Liver (tissue), 9 donors: ENCODE measurements around the gene GAS2L1. TPM values are rescaled to one million over a fixed set of nuclear protein-coding genes. Genes with fewer than 3 reads are reported as not detected.

Source experiments
- DNase-seq: peaks from one replicate; pipeline ENCODE4 v3.0.0-alpha.2; 2017; ENCODE audit warnings: low spot score
- H3K27ac ChIP-seq, 2 donors: one replicate each; pipeline ENCODE4 v1.7.0; 2013; ENCODE audit warnings: inconsistent platforms in 2 of 2, low read length in 2 of 2, control low read depth in 1 of 2, low read depth in 1 of 2, mild to moderate bottlenecking in 1 of 2
- H3K27me3 ChIP-seq, 4 donors: one replicate each; pipeline versions ENCODE4 v1.6.1 to v1.7.0; 2013; ENCODE audit warnings: low read length in 3 of 4, inconsistent platforms in 1 of 4, mild to moderate bottlenecking in 1 of 4, moderate library complexity in 1 of 4; ENCODE audit not compliant: control insufficient read depth in 4 of 4, insufficient read depth in 4 of 4
- H3K36me3 ChIP-seq, 4 donors: one replicate each; pipeline versions ENCODE4 v1.6.1 to v1.7.0; 2013; ENCODE audit warnings: low read length in 3 of 4, mild to moderate bottlenecking in 3 of 4, low read depth in 1 of 4, moderate library complexity in 1 of 4; ENCODE audit not compliant: control insufficient read depth in 4 of 4, insufficient read depth in 3 of 4
- H3K4me1 ChIP-seq, 4 donors: one replicate each; pipeline versions ENCODE4 v1.6.1 to v1.7.0; 2013; ENCODE audit warnings: low read length in 3 of 4, mild to moderate bottlenecking in 3 of 4, moderate library complexity in 1 of 4; ENCODE audit not compliant: control insufficient read depth in 4 of 4, insufficient read depth in 4 of 4
- H3K4me3 ChIP-seq, 3 donors: one replicate each; pipeline versions ENCODE4 v1.6.1 to v1.7.0; 2013; ENCODE audit warnings: low read length in 3 of 3, control low read depth in 1 of 3, low read depth in 1 of 3, mild to moderate bottlenecking in 1 of 3
- H3K9ac ChIP-seq, 2 donors: one replicate each; pipeline ENCODE4 v1.7.0; 2013; ENCODE audit warnings: low read length in 2 of 2, mild to moderate bottlenecking in 2 of 2, moderate library complexity in 2 of 2, control low read depth in 1 of 2, low read depth in 1 of 2
- H3K9me3 ChIP-seq, 4 donors: one replicate each; pipeline versions ENCODE4 v1.6.1 to v1.7.0; 2013; ENCODE audit warnings: low read length in 3 of 4; ENCODE audit not compliant: control insufficient read depth in 4 of 4
- CTCF ChIP-seq: fragments of 150-350 bp; IDR thresholded peaks from 2 replicates; pipeline ENCODE4 v1.5.1; 2017; ENCODE audit warnings: improper control_type of control experiment, low read depth, low read length; ENCODE audit not compliant: missing input control
- EGR1 ChIP-seq, 2 donors: IDR thresholded peaks; 2 replicates each; pipeline ENCODE4 v1.6.1; 2016 to 2018; ENCODE audit warnings: antibody characterized with exemption in 2 of 2, low read depth in 2 of 2
- FOXA1 ChIP-seq: IDR thresholded peaks from 2 replicates; pipeline ENCODE4 v1.6.1; 2016; ENCODE audit warnings: antibody characterized with exemption
- FOXA2 ChIP-seq: IDR thresholded peaks from 2 replicates; pipeline ENCODE4 v1.6.1; 2016; ENCODE audit warnings: antibody characterized with exemption
- GABPA ChIP-seq, 2 donors: IDR thresholded peaks in 1 of 2; conservative IDR thresholded peaks in 1 of 2; 2 replicates each; pipeline ENCODE4 v1.6.1; 2016; ENCODE audit warnings: antibody characterized with exemption in 2 of 2, mild to moderate bottlenecking in 1 of 2, moderate library complexity in 1 of 2
- HNF4A ChIP-seq, 2 donors: conservative IDR thresholded peaks; 2 replicates each; pipeline ENCODE4 v1.6.1; 2016; ENCODE audit warnings: antibody characterized with exemption in 2 of 2, mild to moderate bottlenecking in 2 of 2
- HNF4G ChIP-seq: IDR thresholded peaks from 2 replicates; pipeline ENCODE4 v1.6.1; 2016; ENCODE audit warnings: antibody characterized with exemption
- JUND ChIP-seq, 2 donors: IDR thresholded peaks; 2 replicates each; pipeline ENCODE4 v1.6.1; 2016; ENCODE audit warnings: antibody characterized with exemption in 2 of 2
- NR2F2 ChIP-seq: IDR thresholded peaks from 2 replicates; pipeline ENCODE4 v1.6.1; 2016; ENCODE audit warnings: antibody characterized with exemption
- RAD21 ChIP-seq, 2 donors: IDR thresholded peaks; 2 replicates each; pipeline ENCODE4 v1.6.1; 2016; ENCODE audit warnings: antibody characterized with exemption in 2 of 2, mild to moderate bottlenecking in 2 of 2
- RXRA ChIP-seq, 2 donors: IDR thresholded peaks; 2 replicates each; pipeline ENCODE4 v1.6.1; 2017 to 2018; ENCODE audit warnings: antibody characterized with exemption in 2 of 2, mild to moderate bottlenecking in 1 of 2
- SP1 ChIP-seq: IDR thresholded peaks from 2 replicates; pipeline ENCODE4 v1.6.1; 2018; ENCODE audit warnings: antibody characterized with exemption, mild to moderate bottlenecking
- TAF1 ChIP-seq: conservative IDR thresholded peaks from 2 replicates; pipeline ENCODE4 v1.6.1; 2016; ENCODE audit warnings: antibody characterized with exemption, mild to moderate bottlenecking
- YY1 ChIP-seq: IDR thresholded peaks from 2 replicates; pipeline ENCODE4 v1.6.1; 2016; ENCODE audit warnings: antibody characterized with exemption, mild to moderate bottlenecking
- ZBTB33 ChIP-seq: IDR thresholded peaks from 2 replicates; pipeline ENCODE4 v1.6.1; 2016; ENCODE audit warnings: antibody characterized with exemption
- WGBS: extraction: QIAGEN DNeasy Blood & Tissue Kit; methylation state at CpG from one replicate; pipeline ENCODE4 v1.1.7; 2013; 5-methylcytosine and 5-hydroxymethylcytosine counted together
- polyA plus RNA-seq, 2 donors: library from polyadenylated mRNA; stranded (reverse) in 1 of 2; unstranded in 1 of 2; fragments of 200-250 nt in 1 of 2; fragments of >200 nt in 1 of 2; fragmentation: Nextera tagmentation in 1 of 2; extraction: Ambion mirVana in 1 of 2; gene quantifications; one replicate each; pipeline versions ENCODE4 v1.2.1 to v1.2.3, GENCODE V29; 2013 to 2015
- total RNA-seq, 2 donors: library from RNA; depleted of rRNA; stranded (reverse); fragments of >200 nt; gene quantifications; one replicate each; pipeline ENCODE4 v1.2.3, GENCODE V29; 2014
- TF ChIP-seq, protein P1 (sequence below): IDR thresholded peaks from 2 replicates; pipeline ENCODE4 v1.6.1; 2016; ENCODE audit warnings: antibody characterized with exemption, mild to moderate bottlenecking
- TF ChIP-seq, protein P2 (sequence below): IDR thresholded peaks from 2 replicates; pipeline ENCODE4 v1.6.1; 2016; ENCODE audit warnings: antibody characterized with exemption
- donor health status: healthy.
- donor health status: healthy.
- donor health status: healthy.
- donor health status: healthy.
- donor health status: healthy.

The GAS2L1 gene
- total and polyA plus RNA-seq, 4 donors = 4.0 to 11.4 (median 8.9) TPM

DNA sequence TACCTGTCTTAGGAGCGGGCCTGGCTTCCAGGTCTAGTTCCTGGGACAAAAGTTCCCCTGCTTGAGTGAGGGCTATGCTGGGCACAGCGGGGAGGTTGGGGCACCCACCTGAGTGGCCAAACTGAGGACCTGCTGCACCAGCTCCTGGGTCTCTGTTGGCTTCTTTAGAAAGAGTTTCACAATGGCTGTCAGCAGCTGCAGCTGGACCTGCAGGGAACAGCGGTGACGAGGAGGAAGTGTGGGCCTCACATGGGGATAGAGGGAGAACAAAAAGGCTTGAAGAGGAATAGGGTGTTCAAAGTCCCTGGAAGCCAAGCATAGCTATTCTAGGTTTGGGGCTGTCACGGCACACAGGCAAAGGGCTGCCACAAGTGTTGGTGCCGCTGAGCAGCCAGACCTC lies 35.7 kb downstream of the GAS2L1 start:
- Histone ChIP-seq H3K27me3 (no peaks in the 10 kb centered on the region), H3K9ac (no peak overlapping the region), H3K27ac (no peak overlapping the region), H3K36me3 (peaks cover 9 to 39% (median 23%) of the 10 kb centered on the region in 4 donors), H3K4me3 (no peak overlapping the region), H3K9me3 (no peaks in the 10 kb centered on the region), H3K4me1 (peaks cover 4 to 41% (median 29%) of the 10 kb centered on the region in 4 donors)
- DNase-seq = no peak
- WGBS = 93% methylated on average over 6 of the region's 6 CpGs
- TF ChIP-seq EGR1 (IDR thresholded peaks at IDR 0.05; ENCODE audit: low read depth in 2 of 2) (no peak), CTCF (no peak), FOXA1 (no peak), HNF4A (conservative IDR thresholded peaks at IDR 0.05) (no peak), JUND (IDR thresholded peaks at IDR 0.05) (no peak), YY1 (no peak), SP1 (no peak), RXRA (IDR thresholded peaks at IDR 0.05) (no peak), HNF4G (no peak), ZBTB33 (no peak), TAF1 (no peak), FOXA2 (no peak), RAD21 (IDR thresholded peaks at IDR 0.05) (no peak), NR2F2 (no peak), GABPA (IDR thresholded peaks at IDR 0.05 in 1 of 2, conservative IDR thresholded peaks at IDR 0.05 in 1 of 2) (no peak)
- TF ChIP-seq, protein P1, sequence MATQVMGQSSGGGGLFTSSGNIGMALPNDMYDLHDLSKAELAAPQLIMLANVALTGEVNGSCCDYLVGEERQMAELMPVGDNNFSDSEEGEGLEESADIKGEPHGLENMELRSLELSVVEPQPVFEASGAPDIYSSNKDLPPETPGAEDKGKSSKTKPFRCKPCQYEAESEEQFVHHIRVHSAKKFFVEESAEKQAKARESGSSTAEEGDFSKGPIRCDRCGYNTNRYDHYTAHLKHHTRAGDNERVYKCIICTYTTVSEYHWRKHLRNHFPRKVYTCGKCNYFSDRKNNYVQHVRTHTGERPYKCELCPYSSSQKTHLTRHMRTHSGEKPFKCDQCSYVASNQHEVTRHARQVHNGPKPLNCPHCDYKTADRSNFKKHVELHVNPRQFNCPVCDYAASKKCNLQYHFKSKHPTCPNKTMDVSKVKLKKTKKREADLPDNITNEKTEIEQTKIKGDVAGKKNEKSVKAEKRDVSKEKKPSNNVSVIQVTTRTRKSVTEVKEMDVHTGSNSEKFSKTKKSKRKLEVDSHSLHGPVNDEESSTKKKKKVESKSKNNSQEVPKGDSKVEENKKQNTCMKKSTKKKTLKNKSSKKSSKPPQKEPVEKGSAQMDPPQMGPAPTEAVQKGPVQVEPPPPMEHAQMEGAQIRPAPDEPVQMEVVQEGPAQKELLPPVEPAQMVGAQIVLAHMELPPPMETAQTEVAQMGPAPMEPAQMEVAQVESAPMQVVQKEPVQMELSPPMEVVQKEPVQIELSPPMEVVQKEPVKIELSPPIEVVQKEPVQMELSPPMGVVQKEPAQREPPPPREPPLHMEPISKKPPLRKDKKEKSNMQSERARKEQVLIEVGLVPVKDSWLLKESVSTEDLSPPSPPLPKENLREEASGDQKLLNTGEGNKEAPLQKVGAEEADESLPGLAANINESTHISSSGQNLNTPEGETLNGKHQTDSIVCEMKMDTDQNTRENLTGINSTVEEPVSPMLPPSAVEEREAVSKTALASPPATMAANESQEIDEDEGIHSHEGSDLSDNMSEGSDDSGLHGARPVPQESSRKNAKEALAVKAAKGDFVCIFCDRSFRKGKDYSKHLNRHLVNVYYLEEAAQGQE = no peak
- TF ChIP-seq, protein P2, sequence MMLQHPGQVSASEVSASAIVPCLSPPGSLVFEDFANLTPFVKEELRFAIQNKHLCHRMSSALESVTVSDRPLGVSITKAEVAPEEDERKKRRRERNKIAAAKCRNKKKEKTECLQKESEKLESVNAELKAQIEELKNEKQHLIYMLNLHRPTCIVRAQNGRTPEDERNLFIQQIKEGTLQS = no peak
